ENCODE measurements around the gene CD53.
A peak's percentile ranks its signal among the peaks of the same experiment; 100 is the strongest.

The CD53 gene

GRCh38 chr1:110876748-110877341, 3.9 kb downstream of the CD53 start:
- Histone ChIP-seq H3K4me1 (ENCODE audit: control insufficient read depth, low read length) (peaks cover 83% of the 10 kb centered on the region), H3F3A (ENCODE audit: control insufficient read depth, insufficient read depth) (peaks cover 29% of the 10 kb centered on the region), H3K9me2 (replicated peaks; ENCODE audit: control insufficient read depth, low read length) (no peaks in the 10 kb centered on the region), H3K79me2 (ENCODE audit: control insufficient read depth, low read length) (peaks cover 97% of the 10 kb centered on the region), H3K9me3 (ENCODE audit: control insufficient read depth, insufficient read depth, low read length) (no peaks in the 10 kb centered on the region), H3K4me2 (ENCODE audit: low read length) (peak overlapping the region; percentile 99), H3K27me3 (ENCODE audit: control insufficient read depth, low read length) (no peaks in the 10 kb centered on the region), H3K27ac (ENCODE audit: low read depth, low read length) (peak overlapping the region; percentile 14; the same call in 1 of the 2 replicates), H4K20me1 (ENCODE audit: control insufficient read depth, insufficient read depth, low read depth, low read length) (peaks cover 18% of the 10 kb centered on the region; the same call in 1 of the 2 replicates), H3K4me3 (ENCODE audit: low read length) (peak overlapping the region; percentile 82), H3K36me3 (ENCODE audit: control insufficient read depth, low read length) (peaks cover 88% of the 10 kb centered on the region)
- no peak for TF ChIP-seq EZH2phosphoT487 (IDR thresholded peaks at IDR 0.05; ENCODE audit: borderline replicate concordance, low read length)
- TF ChIP-seq CTCF (IDR thresholded peaks at IDR 0.05; ENCODE audit: low read depth, low read length, poor library complexity, severe bottlenecking): no peak

DNA sequence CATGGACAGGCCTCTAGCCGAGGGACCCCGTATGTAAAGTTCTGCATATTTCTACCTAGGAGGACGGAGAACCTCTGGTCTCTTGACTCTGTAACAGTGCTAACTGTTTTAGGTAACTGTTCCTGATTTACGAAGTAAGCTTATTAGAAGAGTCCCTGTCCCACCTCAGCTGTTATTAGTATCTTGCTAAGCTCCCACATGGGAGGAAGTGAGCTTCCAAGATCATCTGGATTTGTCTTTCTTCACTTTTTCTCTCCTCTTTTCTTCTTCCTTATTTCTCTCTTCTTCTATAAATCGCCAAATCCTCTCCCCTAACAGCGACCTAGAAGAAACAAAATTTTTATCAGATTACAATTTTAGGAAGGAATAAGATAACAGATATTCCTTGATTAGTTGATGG, 4.4 kb downstream of the CD53 start:
- no peaks in the 10 kb centered on the region for H3K27me3 ChIP-seq (ENCODE audit: control insufficient read depth, low read length)
- TF ChIP-seq CTCF (IDR thresholded peaks at IDR 0.05; ENCODE audit: low read depth, low read length, poor library complexity, severe bottlenecking) (no peak), EZH2phosphoT487 (IDR thresholded peaks at IDR 0.05; ENCODE audit: borderline replicate concordance, low read length) (no peak)
- peak overlapping the region; percentile 82 for H3K4me3 ChIP-seq (ENCODE audit: low read length)
- H3K9me3 ChIP-seq (ENCODE audit: control insufficient read depth, insufficient read depth, low read length): no peaks in the 10 kb centered on the region
- H3K27ac ChIP-seq (ENCODE audit: low read depth, low read length): peak overlapping the region; percentile 14; the same call in 1 of the 2 replicates
- H4K20me1 ChIP-seq (ENCODE audit: control insufficient read depth, insufficient read depth, low read depth, low read length): peaks cover 18% of the 10 kb centered on the region; the same call in 1 of the 2 replicates
- peaks cover 93% of the 10 kb centered on the region for H3K36me3 ChIP-seq (ENCODE audit: control insufficient read depth, low read length)
- H3K9me2 ChIP-seq (replicated peaks; ENCODE audit: control insufficient read depth, low read length): no peaks in the 10 kb centered on the region
- peaks cover 24% of the 10 kb centered on the region for H3F3A ChIP-seq (ENCODE audit: control insufficient read depth, insufficient read depth)
- peaks cover 98% of the 10 kb centered on the region for H3K79me2 ChIP-seq (ENCODE audit: control insufficient read depth, low read length)
- H3K4me1 ChIP-seq (ENCODE audit: control insufficient read depth, low read length): peaks cover 82% of the 10 kb centered on the region
- peak overlapping the region; percentile 99 for H3K4me2 ChIP-seq (ENCODE audit: low read length)

- Histone ChIP-seq H3K4me3 (ENCODE audit: low read length) (peak overlapping the region; percentile 82), H3K4me1 (ENCODE audit: control insufficient read depth, low read length) (peaks cover 82% of the 10 kb centered on the region), H3K9me2 (replicated peaks; ENCODE audit: control insufficient read depth, low read length) (no peaks in the 10 kb centered on the region), H3K79me2 (ENCODE audit: control insufficient read depth, low read length) (peaks cover 99% of the 10 kb centered on the region), H3K27me3 (ENCODE audit: control insufficient read depth, low read length) (no peaks in the 10 kb centered on the region), H3K27ac (ENCODE audit: low read depth, low read length) (0 out of 2 replicates have a peak overlapping the region, but pooled peaks have one; percentile 14), H4K20me1 (ENCODE audit: control insufficient read depth, insufficient read depth, low read depth, low read length) (peaks cover 18% of the 10 kb centered on the region; the same call in 1 of the 2 replicates), H3K9me3 (ENCODE audit: control insufficient read depth, insufficient read depth, low read length) (no peaks in the 10 kb centered on the region), H3K36me3 (ENCODE audit: control insufficient read depth, low read length) (peaks cover 96% of the 10 kb centered on the region), H3K4me2 (ENCODE audit: low read length) (peak overlapping the region; percentile 99), H3F3A (ENCODE audit: control insufficient read depth, insufficient read depth) (peaks cover 20% of the 10 kb centered on the region)
- TF ChIP-seq EZH2phosphoT487 (IDR thresholded peaks at IDR 0.05; ENCODE audit: borderline replicate concordance, low read length) (no peak), CTCF (IDR thresholded peaks at IDR 0.05; ENCODE audit: low read depth, low read length, poor library complexity, severe bottlenecking) (no peak)
Measured at GRCh38 chr1:110877776-110878175, 4.8 kb downstream of the CD53 start.

Data from DOHH2 (cell line).